Measurements from ENCODE around the gene LGMN. TPM values are rescaled to one million over a fixed set of nuclear protein-coding genes. Genes with fewer than 3 reads are reported as not detected.
"Not testable (repeated sequence)": the region's sequence is repeated elsewhere in the genome, so short reads cannot be mapped to it uniquely, and the experiment has no call there.

The LGMN gene
- total RNA-seq, 2 experiments from 2014 or later = 6.9 to 7.7 TPM

DNA sequence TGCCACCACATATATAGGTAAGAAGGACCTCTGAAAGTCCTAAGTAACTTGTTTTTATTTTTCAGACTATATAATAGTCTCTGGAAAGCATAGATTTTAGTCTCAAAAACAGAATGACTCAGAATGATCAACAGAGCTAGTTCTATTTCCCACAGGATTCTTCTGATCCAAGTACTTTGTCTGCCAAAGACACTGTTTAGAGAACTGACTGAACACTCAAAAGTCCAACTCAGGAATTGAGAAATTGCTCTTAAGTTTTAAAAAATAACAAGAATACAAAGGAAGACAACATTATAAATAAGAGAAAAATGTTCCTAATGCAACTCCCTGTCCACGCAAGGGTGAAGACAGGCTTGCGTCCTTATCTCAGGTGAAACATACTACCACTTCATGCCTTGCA, 29.0 kb downstream of the LGMN start:
- H3K36me3 Mint-ChIP-seq (ENCODE audit: low read depth) = no peaks in the 10 kb centered on the region
- no peaks in the 10 kb centered on the region for H3K27me3 Mint-ChIP-seq (ENCODE audit: low read depth)
- intact Hi-C loops (cut with micrococcal nuclease) = no loop called here
- no peaks in the 10 kb centered on the region for H3K4me1 Mint-ChIP-seq (ENCODE audit: low read depth)
- no peak overlapping the region for H3K27ac Mint-ChIP-seq
- H3K9me3 Mint-ChIP-seq = no peaks in the 10 kb centered on the region
- CTCF ChIA-PET = interaction anchor here (1.1 to 1.4 kb wide), 2 partner anchors 24 to 64 kb away, joined by 3 to 8 read pairs; no protein-coding TSS in a partner anchor
- no peak overlapping the region for H3K4me3 Mint-ChIP-seq
- DNase-seq = no peak

DNA sequence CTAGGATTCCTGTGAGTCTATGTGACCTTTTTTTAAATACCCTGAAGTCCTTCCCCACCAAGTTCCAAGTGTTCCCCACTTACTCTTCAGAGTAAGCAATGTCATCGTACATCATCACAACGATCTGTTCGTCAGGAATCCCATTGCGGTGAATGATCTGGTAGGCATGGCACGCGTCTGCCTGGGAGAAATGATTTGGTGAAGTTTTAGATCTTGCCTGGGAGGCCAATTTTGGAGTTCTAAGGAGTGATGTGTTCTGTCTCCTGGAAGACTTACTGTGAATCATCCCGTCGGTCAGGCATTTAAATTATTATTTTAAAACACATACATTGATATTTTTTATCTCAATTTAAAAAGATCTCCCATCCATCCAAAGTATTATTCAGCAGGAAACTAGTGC, 29.8 kb downstream of the LGMN start:
- no peak for DNase-seq
- no peaks in the 10 kb centered on the region for H3K4me1 Mint-ChIP-seq (ENCODE audit: low read depth)
- intact Hi-C loops (cut with micrococcal nuclease) = no loop called here
- no peaks in the 10 kb centered on the region for H3K27me3 Mint-ChIP-seq (ENCODE audit: low read depth)
- no peaks in the 10 kb centered on the region for H3K36me3 Mint-ChIP-seq (ENCODE audit: low read depth)
- no peaks in the 10 kb centered on the region for H3K9me3 Mint-ChIP-seq
- no peak overlapping the region for H3K27ac Mint-ChIP-seq
- no peak overlapping the region for H3K4me3 Mint-ChIP-seq
- CTCF ChIA-PET = interaction anchor here (1.1 to 7.0 kb wide), 4 partner anchors 8 to 67 kb away, joined by 3 to 110 read pairs (median 6); no protein-coding TSS in a partner anchor

DNA sequence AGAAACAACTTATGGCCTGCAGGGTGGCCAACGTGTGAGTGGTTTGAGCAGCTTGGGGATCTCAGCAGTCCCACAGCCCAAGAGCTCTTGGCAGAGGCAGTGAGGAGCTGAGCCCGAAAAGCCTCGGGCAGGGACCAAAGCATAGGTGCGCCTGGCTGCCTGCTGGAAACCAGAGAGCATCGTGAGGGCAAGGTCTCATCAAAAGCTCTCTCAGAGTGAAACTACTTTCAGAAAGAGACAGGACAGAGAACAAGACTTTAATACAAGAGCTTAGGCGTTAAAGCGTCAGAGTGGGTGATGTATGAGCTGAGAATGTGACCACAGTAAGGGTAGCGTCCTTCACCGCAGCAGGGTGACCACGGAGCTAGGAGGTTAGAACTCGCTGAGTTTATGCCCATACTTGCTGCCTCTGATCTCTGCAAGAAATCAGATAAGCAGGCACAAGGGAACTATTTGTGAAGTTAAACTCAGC, 30.8 kb downstream of the LGMN start:
- Mint-ChIP-seq H3K4me3 (no peak overlapping the region), H3K27me3 (ENCODE audit: low read depth) (no peaks in the 10 kb centered on the region), H3K36me3 (ENCODE audit: low read depth) (no peaks in the 10 kb centered on the region), H3K27ac (no peak overlapping the region), H3K4me1 (ENCODE audit: low read depth) (no peaks in the 10 kb centered on the region), H3K9me3 (no peaks in the 10 kb centered on the region)
- intact Hi-C loops (cut with micrococcal nuclease) = no loop called here
- DNase-seq = no peak
- CTCF ChIA-PET = interaction anchor here (0.7 to 7.0 kb wide), 6 partner anchors 9 to 234 kb away, joined by 3 to 110 read pairs (median 4); no protein-coding TSS in a partner anchor

DNA sequence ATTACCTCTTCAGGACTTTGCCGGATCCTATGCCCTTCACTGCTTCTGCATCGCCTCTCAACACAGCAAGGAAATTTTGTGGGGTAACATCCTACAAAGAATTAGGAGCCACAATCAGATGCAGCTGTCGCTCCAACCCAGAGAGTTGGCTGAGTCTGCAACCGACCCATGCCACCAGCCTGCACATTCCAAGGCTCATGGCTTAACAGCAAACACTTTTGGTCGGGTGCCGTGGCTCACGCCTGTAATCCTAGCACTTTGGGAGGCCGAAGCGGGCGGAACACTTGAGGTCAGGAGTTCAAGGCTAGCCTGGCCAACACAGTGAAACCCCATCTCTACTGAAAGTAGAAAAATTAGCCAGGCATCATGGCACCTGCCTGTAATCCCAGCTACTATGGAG, 32.3 kb downstream of the LGMN start:
- H3K27ac Mint-ChIP-seq = no peak overlapping the region
- CTCF ChIA-PET = interaction anchor here (0.6 to 7.0 kb wide), 2 partner anchors 70 to 503 kb away, joined by 3 to 110 read pairs; no protein-coding TSS in a partner anchor

DNA sequence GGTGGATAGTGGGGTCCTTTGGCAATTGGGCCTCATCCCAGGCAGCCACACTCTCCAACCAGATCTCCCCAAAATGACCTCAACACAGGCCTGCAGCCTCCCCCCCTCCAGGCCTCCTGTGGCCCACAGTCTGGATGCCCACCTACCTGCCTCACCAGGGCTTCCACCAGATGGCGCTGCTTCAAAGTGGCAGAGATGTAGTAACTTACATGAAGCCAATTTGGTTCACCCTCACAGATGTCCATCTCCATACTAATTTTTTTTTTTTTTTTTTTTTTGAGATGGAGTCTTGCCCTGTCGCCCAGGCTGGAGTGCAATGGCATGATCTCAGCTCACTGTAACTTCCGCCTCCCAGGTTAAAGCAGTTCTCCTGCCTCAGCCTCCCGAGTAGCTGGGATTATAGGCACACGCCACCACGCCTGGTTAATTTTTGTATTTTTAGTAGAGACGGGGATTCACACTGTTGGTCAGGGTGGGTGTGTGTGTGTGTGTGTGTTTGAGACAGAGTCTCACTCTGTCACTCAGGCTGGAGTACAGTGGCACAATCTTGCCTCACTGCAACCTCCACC, 33.6 kb downstream of the LGMN start:
- CTCF ChIA-PET = interaction anchor here (0.7 to 7.0 kb wide), 7 partner anchors 52 to 474 kb away, joined by 3 to 110 read pairs (median 6); no protein-coding TSS in a partner anchor
- H3K27me3 Mint-ChIP-seq (ENCODE audit: low read depth); H3K4me1 Mint-ChIP-seq (ENCODE audit: low read depth); H3K9me3 Mint-ChIP-seq; H3K36me3 Mint-ChIP-seq (ENCODE audit: low read depth); H3K4me3 Mint-ChIP-seq; H3K27ac Mint-ChIP-seq: not testable (repeated sequence)
- intact Hi-C loops (cut with micrococcal nuclease) = loop anchor here (1.0 kb wide), 1 partner anchor 68 kb away; no protein-coding TSS in a partner anchor
- DNase-seq = peak; percentile 93

More for the DNA sequence above, 32.3 kb downstream of the LGMN start:
- no peaks in the 10 kb centered on the region for H3K4me1 Mint-ChIP-seq (ENCODE audit: low read depth)
- no peaks in the 10 kb centered on the region for H3K36me3 Mint-ChIP-seq (ENCODE audit: low read depth)
- H3K9me3 Mint-ChIP-seq = no peaks in the 10 kb centered on the region
- no peaks in the 10 kb centered on the region for H3K27me3 Mint-ChIP-seq (ENCODE audit: low read depth)
- intact Hi-C loops (cut with micrococcal nuclease) = no loop called here
- no peak overlapping the region for H3K4me3 Mint-ChIP-seq
- DNase-seq = no peak

DNA sequence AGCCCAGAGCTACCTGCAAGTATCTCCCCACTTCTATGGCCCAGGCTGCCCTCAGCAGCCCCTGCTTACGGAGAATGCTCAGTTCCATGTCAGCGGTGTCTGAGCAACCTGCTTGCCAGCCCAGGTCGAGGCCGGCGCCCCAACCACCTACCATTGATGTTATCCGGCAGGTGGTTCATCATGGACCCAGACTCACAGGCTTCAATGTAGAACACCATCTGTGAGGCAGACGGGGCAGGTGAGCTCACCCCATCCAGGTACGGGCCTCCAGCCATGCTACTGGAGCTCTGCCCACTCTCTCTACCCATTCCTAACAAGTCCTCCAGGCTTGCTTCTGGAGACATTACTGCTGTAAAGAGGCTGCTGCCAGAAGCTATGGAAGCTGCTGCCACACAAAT, 35.8 kb downstream of the LGMN start:
- intact Hi-C loops (cut with micrococcal nuclease) = no loop called here
- Mint-ChIP-seq H3K9me3 (no peaks in the 10 kb centered on the region), H3K27me3 (ENCODE audit: low read depth) (no peaks in the 10 kb centered on the region), H3K4me1 (ENCODE audit: low read depth) (no peaks in the 10 kb centered on the region), H3K4me3 (no peak overlapping the region), H3K36me3 (ENCODE audit: low read depth) (no peaks in the 10 kb centered on the region), H3K27ac (no peak overlapping the region)
- CTCF ChIA-PET = interaction anchor here (0.7 to 7.0 kb wide), 5 partner anchors 68 to 186 kb away, joined by 4 to 110 read pairs (median 4); no protein-coding TSS in a partner anchor
- DNase-seq = no peak

DNA sequence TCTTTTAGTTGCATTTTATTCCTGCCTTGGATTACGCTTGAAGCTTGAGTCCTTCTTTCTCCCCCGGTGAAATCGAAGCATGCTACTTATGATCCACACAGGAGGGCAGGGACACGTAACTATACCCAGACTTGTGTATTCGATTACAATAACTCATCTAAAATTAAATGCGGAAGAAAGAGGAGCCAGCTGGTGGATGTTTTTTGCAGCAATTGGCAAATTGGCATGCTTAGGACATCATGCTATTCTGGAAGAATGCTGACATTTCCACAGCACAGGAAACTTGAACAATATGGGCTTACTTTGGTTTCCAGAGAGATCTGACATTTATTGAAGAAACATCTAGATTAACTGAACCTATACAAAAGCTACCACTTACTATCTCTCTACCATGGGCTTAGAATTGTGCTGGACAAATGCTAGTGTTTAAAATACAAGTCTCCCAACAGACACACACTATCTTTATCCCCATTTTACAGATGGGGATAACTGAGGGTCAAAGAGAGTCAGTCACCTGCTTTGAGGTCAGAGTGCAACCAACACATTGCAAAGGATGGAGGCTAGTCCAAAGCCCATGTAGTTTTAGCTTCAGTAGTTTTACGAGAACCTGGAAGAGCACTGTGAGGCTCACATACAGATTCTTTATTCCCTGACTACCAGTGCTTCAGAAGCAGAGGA, 36.3 kb downstream of the LGMN start:
- DNase-seq = no peak
- H3K27me3 Mint-ChIP-seq (ENCODE audit: low read depth) = no peaks in the 10 kb centered on the region
- H3K27ac Mint-ChIP-seq = no peak overlapping the region
- H3K4me3 Mint-ChIP-seq = no peak overlapping the region
- CTCF ChIA-PET = interaction anchor here (0.7 to 7.0 kb wide), 3 partner anchors 74 to 187 kb away, joined by 4 to 110 read pairs (median 4); no protein-coding TSS in a partner anchor
- no peaks in the 10 kb centered on the region for H3K36me3 Mint-ChIP-seq (ENCODE audit: low read depth)
- H3K9me3 Mint-ChIP-seq = no peaks in the 10 kb centered on the region
- intact Hi-C loops (cut with micrococcal nuclease) = no loop called here
- no peaks in the 10 kb centered on the region for H3K4me1 Mint-ChIP-seq (ENCODE audit: low read depth)

DNA sequence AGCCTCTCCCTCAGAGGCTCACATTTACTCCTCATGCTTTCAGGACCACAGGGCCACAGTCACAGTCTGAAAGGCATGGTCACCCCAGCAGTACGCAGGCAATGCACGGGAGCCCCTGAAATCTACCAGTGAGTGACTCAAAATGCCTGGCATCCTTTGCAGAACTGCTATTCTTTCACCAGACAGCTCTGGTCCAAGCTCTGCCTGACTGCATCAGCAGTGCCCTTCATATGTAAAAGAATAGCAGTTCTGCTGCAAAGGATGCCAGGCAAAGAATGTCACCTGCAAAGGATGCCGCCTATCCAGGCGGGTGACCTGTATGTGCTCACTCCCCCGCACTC, 38.5 kb downstream of the LGMN start:
- Mint-ChIP-seq H3K4me3 (no peak overlapping the region), H3K27ac (no peak overlapping the region), H3K36me3 (ENCODE audit: low read depth) (peaks cover 2% of the 10 kb centered on the region), H3K4me1 (ENCODE audit: low read depth) (no peaks in the 10 kb centered on the region), H3K9me3 (no peaks in the 10 kb centered on the region), H3K27me3 (ENCODE audit: low read depth) (no peaks in the 10 kb centered on the region)
- CTCF ChIA-PET = interaction anchor here (0.7 to 1.3 kb wide), 3 partner anchors 17 to 78 kb away, joined by 3 read pairs; no protein-coding TSS in a partner anchor
- intact Hi-C loops (cut with micrococcal nuclease) = no loop called here
- no peak for DNase-seq

DNA sequence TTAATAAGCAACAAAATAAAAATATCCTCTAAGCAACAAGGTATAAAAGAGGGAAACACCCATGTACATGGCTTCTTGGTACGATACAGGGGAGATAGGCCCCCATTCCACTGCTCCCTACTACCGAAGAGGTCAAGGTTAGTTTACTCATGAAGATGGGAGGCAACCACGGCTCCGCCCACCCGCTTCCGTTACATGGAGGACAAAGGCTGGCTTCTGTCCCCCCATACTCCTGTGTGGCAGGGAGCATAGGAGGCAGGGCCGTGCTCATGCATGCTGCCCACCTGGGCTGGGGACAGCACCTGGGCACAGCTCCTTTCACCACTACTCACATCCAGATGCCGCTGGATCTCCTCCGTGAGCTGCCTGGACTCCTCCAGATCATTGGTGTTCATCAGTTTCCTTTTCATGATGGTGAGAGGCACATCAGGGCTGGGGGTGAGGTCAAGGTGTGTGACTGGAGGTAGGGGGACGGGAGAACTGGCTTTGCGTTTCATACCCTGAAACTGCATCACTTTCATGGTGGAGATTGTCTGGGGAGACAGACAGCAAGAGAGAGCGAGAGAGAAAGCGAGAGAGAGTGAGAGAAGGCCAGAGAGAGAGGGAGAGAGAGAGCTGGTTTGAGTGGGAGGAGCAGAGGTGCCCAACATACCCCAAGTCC, 39.0 kb downstream of the LGMN start:
- DNase-seq = no peak
- H3K4me3 Mint-ChIP-seq = no peak overlapping the region
- CTCF ChIA-PET = interaction anchor here (0.5 to 1.3 kb wide), 4 partner anchors 17 to 598 kb away, joined by 3 read pairs; no protein-coding TSS in a partner anchor
- no peak overlapping the region for H3K27ac Mint-ChIP-seq
- H3K9me3 Mint-ChIP-seq = no peaks in the 10 kb centered on the region
- no peaks in the 10 kb centered on the region for H3K4me1 Mint-ChIP-seq (ENCODE audit: low read depth)
- peaks cover 2% of the 10 kb centered on the region for H3K36me3 Mint-ChIP-seq (ENCODE audit: low read depth)
- H3K27me3 Mint-ChIP-seq (ENCODE audit: low read depth) = no peaks in the 10 kb centered on the region
- intact Hi-C loops (cut with micrococcal nuclease) = no loop called here

DNA sequence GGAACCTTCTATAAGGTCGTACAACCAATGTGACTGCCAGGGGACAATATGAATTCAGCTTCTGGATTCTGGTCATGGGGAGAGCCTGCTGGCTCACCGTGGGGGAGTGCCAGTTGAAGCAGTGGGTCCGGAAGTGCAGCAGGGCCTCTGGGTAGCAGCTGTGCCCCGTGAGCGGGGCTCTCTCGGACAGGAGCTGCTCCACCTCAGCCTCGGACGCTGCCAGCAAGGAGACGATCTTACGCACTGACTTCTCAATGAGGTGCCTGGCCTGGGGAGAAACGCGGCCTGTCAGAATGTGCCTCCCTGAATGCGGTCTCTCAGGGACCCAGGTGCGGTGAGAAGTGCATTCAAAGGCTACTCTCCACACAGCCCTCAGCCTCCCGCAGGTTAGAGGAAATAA, 42.0 kb downstream of the LGMN start:
- no peak for DNase-seq
- Mint-ChIP-seq H3K27me3 (ENCODE audit: low read depth) (no peaks in the 10 kb centered on the region), H3K27ac (no peak overlapping the region), H3K4me3 (no peak overlapping the region), H3K36me3 (ENCODE audit: low read depth) (peaks cover 2% of the 10 kb centered on the region), H3K4me1 (ENCODE audit: low read depth) (no peaks in the 10 kb centered on the region), H3K9me3 (no peaks in the 10 kb centered on the region)
- CTCF ChIA-PET = interaction anchor here (0.6 kb wide), 1 partner anchor 172 kb away, joined by 8 read pairs; no protein-coding TSS in a partner anchor
- intact Hi-C loops (cut with micrococcal nuclease) = no loop called here

DNA sequence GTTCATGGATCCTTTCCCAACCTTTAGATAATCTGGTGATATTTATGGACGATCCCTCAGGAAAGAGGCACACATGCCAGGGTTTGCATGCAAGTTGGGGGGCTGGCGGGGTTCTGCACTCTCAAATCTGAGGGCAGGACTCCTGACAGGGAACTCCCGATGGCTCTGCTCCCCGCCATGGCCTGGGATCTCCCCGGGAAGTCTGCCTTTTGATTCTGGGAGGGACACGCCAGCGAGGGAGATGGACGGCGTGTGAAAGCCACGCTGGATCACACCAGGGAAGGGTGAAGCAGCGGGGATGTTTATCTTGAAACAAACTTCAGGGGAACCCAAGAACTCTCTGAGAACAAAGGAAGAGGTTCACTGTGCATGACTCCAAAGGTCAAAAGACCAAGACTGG, 43.6 kb downstream of the LGMN start:
- no peak overlapping the region for H3K4me3 Mint-ChIP-seq
- intact Hi-C loops (cut with micrococcal nuclease) = no loop called here
- no peaks in the 10 kb centered on the region for H3K4me1 Mint-ChIP-seq (ENCODE audit: low read depth)
- no peak for DNase-seq
- peaks cover 2% of the 10 kb centered on the region for H3K36me3 Mint-ChIP-seq (ENCODE audit: low read depth)
- no peaks in the 10 kb centered on the region for H3K9me3 Mint-ChIP-seq
- H3K27me3 Mint-ChIP-seq (ENCODE audit: low read depth) = no peaks in the 10 kb centered on the region
- H3K27ac Mint-ChIP-seq = no peak overlapping the region
- CTCF ChIA-PET = no interaction called here

DNA sequence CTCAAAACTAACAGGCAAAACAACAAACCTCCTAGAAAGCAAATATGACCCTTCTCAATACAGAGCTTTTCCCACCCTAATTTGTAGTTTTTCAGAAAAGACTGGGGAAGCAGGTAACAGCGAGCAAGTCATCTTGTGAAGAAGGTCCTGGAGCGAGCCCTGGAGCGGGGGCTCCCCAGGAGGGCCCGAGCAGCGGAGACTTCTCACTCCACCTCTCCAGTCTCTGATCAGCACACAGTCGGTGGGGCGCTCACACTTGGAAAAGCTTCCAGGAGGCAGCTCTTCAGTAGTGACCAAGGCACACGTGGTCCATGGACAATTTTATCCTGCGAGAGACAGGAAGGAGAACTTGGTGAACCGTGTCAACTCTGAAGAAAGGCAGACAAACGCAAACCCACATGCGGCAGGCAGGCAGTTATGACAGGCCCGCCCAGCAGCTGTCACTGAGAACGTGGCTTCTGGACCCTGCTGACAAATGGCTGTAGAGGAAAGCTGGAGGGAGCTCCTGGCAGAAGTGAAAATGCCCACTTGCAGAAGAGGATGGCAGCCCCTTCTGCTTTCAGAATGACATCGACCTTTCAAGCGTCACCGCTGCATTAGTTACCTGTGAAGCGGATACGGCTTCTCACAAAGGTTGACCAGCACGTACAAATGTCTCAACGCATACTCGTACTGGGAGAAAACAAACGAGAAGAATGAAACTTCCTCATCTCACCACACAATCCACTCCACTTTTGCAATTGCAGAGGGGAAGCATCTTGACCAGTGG, 44.2 kb downstream of the LGMN start:
- Mint-ChIP-seq H3K36me3 (ENCODE audit: low read depth) (peaks cover 2% of the 10 kb centered on the region), H3K27ac (no peak overlapping the region), H3K27me3 (ENCODE audit: low read depth) (no peaks in the 10 kb centered on the region), H3K4me1 (ENCODE audit: low read depth) (no peaks in the 10 kb centered on the region), H3K9me3 (no peaks in the 10 kb centered on the region), H3K4me3 (no peak overlapping the region)
- intact Hi-C loops (cut with micrococcal nuclease) = no loop called here
- DNase-seq = no peak
- CTCF ChIA-PET = interaction anchor here (1.6 kb wide), 1 partner anchor 22 kb away, joined by 4 read pairs; no protein-coding TSS in a partner anchor
